GM12878 (cell line): ENCODE measurements around the gene MCUB. TPM values are rescaled to one million over a fixed set of nuclear protein-coding genes. Genes with fewer than 3 reads are reported as not detected.

ENCODE experiments used
- ASH2L ChIP-seq: fragments of 300-600, 200-600 bp; sonication (generic); IDR thresholded peaks from 2 replicates; pipeline ENCODE4 v1.6.1; 2017; ENCODE audit warnings: low read depth, mild to moderate bottlenecking, borderline replicate concordance
- BRCA1 ChIP-seq: IDR thresholded peaks from 2 replicates; pipeline ENCODE4 v1.6.1; 2011; ENCODE audit warnings: low read depth, low read length, improper control_type of control experiment
- EP300 ChIP-seq, 2 experiments: fragments of 150-350 bp in 1 of 2; IDR thresholded peaks; 2 replicates each; pipeline ENCODE4 v1.6.1; 2011 to 2012; ENCODE audit warnings: low read depth in 2 of 2, low read length in 2 of 2, borderline replicate concordance in 1 of 2, improper control_type of control experiment in 1 of 2, inconsistent platforms in 1 of 2; ENCODE audit not compliant: control insufficient read depth in 1 of 2
- HDAC6 ChIP-seq: fragments of 200-600 bp; sonication (generic); IDR thresholded peaks from one replicate; pipeline ENCODE4 v1.8.0; 2017; ENCODE audit warnings: antibody characterized with exemption; ENCODE audit not compliant: unreplicated experiment
- MTA3 ChIP-seq: IDR thresholded peaks from 2 replicates; pipeline ENCODE4 v1.6.1; 2012; ENCODE audit warnings: low read length, inconsistent platforms, borderline replicate concordance
- NR2F1 ChIP-seq: fragments of 450-650 bp; conservative IDR thresholded peaks from 2 replicates; pipeline ENCODE4 v1.6.1; 2017; ENCODE audit warnings: mild to moderate bottlenecking
- PAX5 ChIP-seq: IDR thresholded peaks from 2 replicates; pipeline ENCODE4 v1.6.1; 2011; ENCODE audit warnings: low read depth, low read length, borderline replicate concordance
- SMAD5 ChIP-seq: IDR thresholded peaks from 2 replicates; pipeline ENCODE4 v1.6.1; 2016; ENCODE audit warnings: antibody characterized with exemption, low read depth
- SMARCA5 ChIP-seq: fragments of 450-650 bp; IDR thresholded peaks from 2 replicates; pipeline ENCODE4 v1.6.1; 2017; ENCODE audit warnings: mild to moderate bottlenecking
- SREBF2 ChIP-seq: IDR thresholded peaks from 2 replicates; pipeline ENCODE4 v1.6.1; 2012; ENCODE audit warnings: mild to moderate bottlenecking, low read length
- SUPT20H ChIP-seq: IDR thresholded peaks from 2 replicates; pipeline ENCODE4 v1.6.1; 2011; ENCODE audit warnings: low read depth, mild to moderate bottlenecking, low read length, moderate library complexity, borderline replicate concordance; ENCODE audit not compliant: control insufficient read depth
- TAF1 ChIP-seq: IDR thresholded peaks from 2 replicates; pipeline ENCODE4 v1.6.1; 2011; ENCODE audit warnings: mild to moderate bottlenecking, low read depth, low read length, borderline replicate concordance
- YBX1 ChIP-seq: fragments of 450-650 bp; IDR thresholded peaks from 2 replicates; pipeline ENCODE4 v1.6.1; 2016; ENCODE audit warnings: antibody characterized with exemption
- ZSCAN29 ChIP-seq: fragments of 450-650 bp; IDR thresholded peaks from 2 replicates; pipeline ENCODE4 v1.6.1; 2017; ENCODE audit warnings: mild to moderate bottlenecking, moderate library complexity
- polyA plus RNA-seq, 11 experiments: library from polyadenylated mRNA; depleted of rRNA in 4 of 11; unstranded in 6 of 11; stranded (reverse) in 5 of 11; fragments of >200 nt; fragmentation: Nextera tagmentation in 4 of 11; fragmentation: Illumina TruSeq in 1 of 11; extraction: Ambion mirVana in 4 of 11; extraction: Trizol in 1 of 11; gene quantifications; 1 replicate in 1 of 11; 2 replicates in 10 of 11; pipeline versions ENCODE4 v1.2.1 to v1.2.3, GENCODE V29; 2011 to 2016; ENCODE audit warnings: inconsistent platforms in 2 of 11, missing spikeins in 2 of 11, low read depth in 1 of 11
- total RNA-seq, 4 experiments: library from RNA; depleted of rRNA in 3 of 4; stranded (reverse); fragments of >200 nt in 3 of 4; fragmentation: Illumina TruSeq in 1 of 4; extraction: Trizol in 1 of 4; gene quantifications; 2 replicates each; pipeline versions ENCODE4 v1.2.1 to v1.2.3, GENCODE V29; 2013 to 2021
- TF ChIP-seq, protein P1 (sequence below): fragments of 450-650 bp; IDR thresholded peaks from 2 replicates; pipeline ENCODE4 v1.6.1; 2017; ENCODE audit warnings: mild to moderate bottlenecking, moderate library complexity
- TF ChIP-seq, protein P2 (sequence below): fragments of 450-650 bp; IDR thresholded peaks from 2 replicates; pipeline ENCODE4 v1.6.1; 2016; ENCODE audit warnings: mild to moderate bottlenecking
- TF ChIP-seq, protein P3 (sequence below): fragments of 150-350 bp; IDR thresholded peaks from 2 replicates; pipeline ENCODE4 v1.6.1; 2016; ENCODE audit warnings: low read depth, low read length
- TF ChIP-seq, protein P4 (sequence below): fragments of 450-650 bp; IDR thresholded peaks from 2 replicates; pipeline ENCODE4 v1.6.1; 2017; ENCODE audit warnings: low read depth, mild to moderate bottlenecking, moderate library complexity
- TF ChIP-seq, protein P5 (sequence below): IDR thresholded peaks from 2 replicates; pipeline ENCODE4 v1.6.1; 2011; ENCODE audit warnings: borderline replicate concordance, low read depth, mild to moderate bottlenecking, moderate library complexity, mixed read lengths, low read length; ENCODE audit not compliant: insufficient read depth; ENCODE audit errors: extremely low read length

MCUB gene
- total and polyA plus RNA-seq, 10 of the 15 experiments (the other 5 are each of a cell fraction or from before 2014, with no cell fraction given) = 4.7 to 63.7 (median 39.4) TPM

DNA sequence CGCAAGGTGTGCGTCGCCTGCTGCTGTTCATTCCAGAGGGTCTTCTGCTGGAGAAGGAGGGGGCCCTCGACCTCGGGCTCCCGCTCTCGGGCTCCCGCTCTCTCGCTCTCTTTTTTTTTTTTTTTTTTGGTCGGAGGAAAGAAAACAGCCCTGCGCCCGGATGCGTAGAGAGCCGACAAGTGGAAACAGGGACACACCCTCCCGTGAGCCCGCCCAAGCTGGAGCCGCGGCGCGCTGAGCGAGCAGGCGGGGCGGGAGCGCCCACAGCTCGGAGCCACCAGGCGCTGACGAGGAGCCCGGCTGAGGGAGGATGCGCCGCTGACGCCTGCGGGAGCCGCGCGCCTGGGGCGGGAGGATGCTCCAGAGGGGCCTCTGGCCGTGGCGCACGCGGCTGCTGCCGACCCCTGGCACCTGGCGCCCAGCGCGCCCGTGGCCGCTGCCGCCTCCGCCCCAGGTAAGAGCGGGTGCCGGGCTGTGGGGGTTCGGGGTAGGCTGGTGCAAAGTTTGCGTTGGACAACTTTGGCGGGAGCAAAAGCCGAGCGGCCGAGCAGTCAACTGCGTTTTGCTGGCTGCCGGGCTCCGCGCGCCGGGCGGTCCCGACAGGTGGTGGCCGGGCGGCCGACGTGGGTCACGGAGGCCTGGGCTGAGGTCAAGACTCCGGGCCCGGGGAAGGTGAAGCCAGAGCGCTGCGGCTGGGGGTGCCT lies at the start of gene MCUB (continued):
- TF ChIP-seq, protein P1, sequence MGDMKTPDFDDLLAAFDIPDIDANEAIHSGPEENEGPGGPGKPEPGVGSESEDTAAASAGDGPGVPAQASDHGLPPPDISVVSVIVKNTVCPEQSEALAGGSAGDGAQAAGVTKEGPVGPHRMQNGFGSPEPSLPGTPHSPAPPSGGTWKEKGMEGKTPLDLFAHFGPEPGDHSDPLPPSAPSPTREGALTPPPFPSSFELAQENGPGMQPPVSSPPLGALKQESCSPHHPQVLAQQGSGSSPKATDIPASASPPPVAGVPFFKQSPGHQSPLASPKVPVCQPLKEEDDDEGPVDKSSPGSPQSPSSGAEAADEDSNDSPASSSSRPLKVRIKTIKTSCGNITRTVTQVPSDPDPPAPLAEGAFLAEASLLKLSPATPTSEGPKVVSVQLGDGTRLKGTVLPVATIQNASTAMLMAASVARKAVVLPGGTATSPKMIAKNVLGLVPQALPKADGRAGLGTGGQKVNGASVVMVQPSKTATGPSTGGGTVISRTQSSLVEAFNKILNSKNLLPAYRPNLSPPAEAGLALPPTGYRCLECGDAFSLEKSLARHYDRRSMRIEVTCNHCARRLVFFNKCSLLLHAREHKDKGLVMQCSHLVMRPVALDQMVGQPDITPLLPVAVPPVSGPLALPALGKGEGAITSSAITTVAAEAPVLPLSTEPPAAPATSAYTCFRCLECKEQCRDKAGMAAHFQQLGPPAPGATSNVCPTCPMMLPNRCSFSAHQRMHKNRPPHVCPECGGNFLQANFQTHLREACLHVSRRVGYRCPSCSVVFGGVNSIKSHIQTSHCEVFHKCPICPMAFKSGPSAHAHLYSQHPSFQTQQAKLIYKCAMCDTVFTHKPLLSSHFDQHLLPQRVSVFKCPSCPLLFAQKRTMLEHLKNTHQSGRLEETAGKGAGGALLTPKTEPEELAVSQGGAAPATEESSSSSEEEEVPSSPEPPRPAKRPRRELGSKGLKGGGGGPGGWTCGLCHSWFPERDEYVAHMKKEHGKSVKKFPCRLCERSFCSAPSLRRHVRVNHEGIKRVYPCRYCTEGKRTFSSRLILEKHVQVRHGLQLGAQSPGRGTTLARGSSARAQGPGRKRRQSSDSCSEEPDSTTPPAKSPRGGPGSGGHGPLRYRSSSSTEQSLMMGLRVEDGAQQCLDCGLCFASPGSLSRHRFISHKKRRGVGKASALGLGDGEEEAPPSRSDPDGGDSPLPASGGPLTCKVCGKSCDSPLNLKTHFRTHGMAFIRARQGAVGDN = peak; percentile 42; the same call in 1 of the 2 replicates
- TF ChIP-seq, protein P2, sequence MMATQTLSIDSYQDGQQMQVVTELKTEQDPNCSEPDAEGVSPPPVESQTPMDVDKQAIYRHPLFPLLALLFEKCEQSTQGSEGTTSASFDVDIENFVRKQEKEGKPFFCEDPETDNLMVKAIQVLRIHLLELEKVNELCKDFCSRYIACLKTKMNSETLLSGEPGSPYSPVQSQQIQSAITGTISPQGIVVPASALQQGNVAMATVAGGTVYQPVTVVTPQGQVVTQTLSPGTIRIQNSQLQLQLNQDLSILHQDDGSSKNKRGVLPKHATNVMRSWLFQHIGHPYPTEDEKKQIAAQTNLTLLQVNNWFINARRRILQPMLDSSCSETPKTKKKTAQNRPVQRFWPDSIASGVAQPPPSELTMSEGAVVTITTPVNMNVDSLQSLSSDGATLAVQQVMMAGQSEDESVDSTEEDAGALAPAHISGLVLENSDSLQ = no peak
- TF ChIP-seq SREBF2 (no peak), SUPT20H (no peak), YBX1 (no peak), TAF1 (peak; percentile 61; the same call in 1 of the 2 replicates), SMARCA5 (peak; percentile 78), BRCA1 (no peak), SMAD5 (no peak), HDAC6 (peak; percentile 34), NR2F1 (peak; percentile 84), PAX5 (no peak), ZSCAN29 (no peak), EP300 (IDR thresholded peaks at IDR 0.05; ENCODE audit: borderline replicate concordance in 1 of 2, control insufficient read depth in 1 of 2, low read depth in 2 of 2, low read length in 2 of 2) (no peak), MTA3 (no peak), ASH2L (peak; percentile 20; the same call in 1 of the 2 replicates)
- TF ChIP-seq, protein P3, sequence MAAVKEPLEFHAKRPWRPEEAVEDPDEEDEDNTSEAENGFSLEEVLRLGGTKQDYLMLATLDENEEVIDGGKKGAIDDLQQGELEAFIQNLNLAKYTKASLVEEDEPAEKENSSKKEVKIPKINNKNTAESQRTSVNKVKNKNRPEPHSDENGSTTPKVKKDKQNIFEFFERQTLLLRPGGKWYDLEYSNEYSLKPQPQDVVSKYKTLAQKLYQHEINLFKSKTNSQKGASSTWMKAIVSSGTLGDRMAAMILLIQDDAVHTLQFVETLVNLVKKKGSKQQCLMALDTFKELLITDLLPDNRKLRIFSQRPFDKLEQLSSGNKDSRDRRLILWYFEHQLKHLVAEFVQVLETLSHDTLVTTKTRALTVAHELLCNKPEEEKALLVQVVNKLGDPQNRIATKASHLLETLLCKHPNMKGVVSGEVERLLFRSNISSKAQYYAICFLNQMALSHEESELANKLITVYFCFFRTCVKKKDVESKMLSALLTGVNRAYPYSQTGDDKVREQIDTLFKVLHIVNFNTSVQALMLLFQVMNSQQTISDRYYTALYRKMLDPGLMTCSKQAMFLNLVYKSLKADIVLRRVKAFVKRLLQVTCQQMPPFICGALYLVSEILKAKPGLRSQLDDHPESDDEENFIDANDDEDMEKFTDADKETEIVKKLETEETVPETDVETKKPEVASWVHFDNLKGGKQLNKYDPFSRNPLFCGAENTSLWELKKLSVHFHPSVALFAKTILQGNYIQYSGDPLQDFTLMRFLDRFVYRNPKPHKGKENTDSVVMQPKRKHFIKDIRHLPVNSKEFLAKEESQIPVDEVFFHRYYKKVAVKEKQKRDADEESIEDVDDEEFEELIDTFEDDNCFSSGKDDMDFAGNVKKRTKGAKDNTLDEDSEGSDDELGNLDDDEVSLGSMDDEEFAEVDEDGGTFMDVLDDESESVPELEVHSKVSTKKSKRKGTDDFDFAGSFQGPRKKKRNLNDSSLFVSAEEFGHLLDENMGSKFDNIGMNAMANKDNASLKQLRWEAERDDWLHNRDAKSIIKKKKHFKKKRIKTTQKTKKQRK = no peak
- TF ChIP-seq, protein P4, sequence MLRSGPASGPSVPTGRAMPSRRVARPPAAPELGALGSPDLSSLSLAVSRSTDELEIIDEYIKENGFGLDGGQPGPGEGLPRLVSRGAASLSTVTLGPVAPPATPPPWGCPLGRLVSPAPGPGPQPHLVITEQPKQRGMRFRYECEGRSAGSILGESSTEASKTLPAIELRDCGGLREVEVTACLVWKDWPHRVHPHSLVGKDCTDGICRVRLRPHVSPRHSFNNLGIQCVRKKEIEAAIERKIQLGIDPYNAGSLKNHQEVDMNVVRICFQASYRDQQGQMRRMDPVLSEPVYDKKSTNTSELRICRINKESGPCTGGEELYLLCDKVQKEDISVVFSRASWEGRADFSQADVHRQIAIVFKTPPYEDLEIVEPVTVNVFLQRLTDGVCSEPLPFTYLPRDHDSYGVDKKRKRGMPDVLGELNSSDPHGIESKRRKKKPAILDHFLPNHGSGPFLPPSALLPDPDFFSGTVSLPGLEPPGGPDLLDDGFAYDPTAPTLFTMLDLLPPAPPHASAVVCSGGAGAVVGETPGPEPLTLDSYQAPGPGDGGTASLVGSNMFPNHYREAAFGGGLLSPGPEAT = no peak
- TF ChIP-seq, protein P5, sequence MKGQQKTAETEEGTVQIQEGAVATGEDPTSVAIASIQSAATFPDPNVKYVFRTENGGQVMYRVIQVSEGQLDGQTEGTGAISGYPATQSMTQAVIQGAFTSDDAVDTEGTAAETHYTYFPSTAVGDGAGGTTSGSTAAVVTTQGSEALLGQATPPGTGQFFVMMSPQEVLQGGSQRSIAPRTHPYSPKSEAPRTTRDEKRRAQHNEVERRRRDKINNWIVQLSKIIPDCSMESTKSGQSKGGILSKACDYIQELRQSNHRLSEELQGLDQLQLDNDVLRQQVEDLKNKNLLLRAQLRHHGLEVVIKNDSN = no peak
